ENCODE results near the gene ZNF648.
"Not testable (repeated sequence)": the region's sequence is repeated elsewhere in the genome, so short reads cannot be mapped to it uniquely, and the experiment has no call there.

ZNF648 gene

GRCh38 chr1:182061594-182061993 lies at the start of gene ZNF648:
Gene ZNF648 (minus strand): TSS chr1:182061712. CDS start chr1:182058010, 3,702 bp downstream.
- TF ChIP-seq Cebpa-rat (IDR thresholded peaks at IDR 0.05): no peak
- 0 out of 2 replicates have a peak, but pooled peaks cover 4% of the 10 kb centered on the region for H3K9me3 ChIP-seq
- H3K9ac ChIP-seq: no peak within 1 kb of the TSS
- peaks cover 8% of the 10 kb centered on the region for H3K4me1 ChIP-seq
- H3K27me3 ChIP-seq: no peaks in the 10 kb centered on the region
- H4K20me1 ChIP-seq: no peaks in the 10 kb centered on the region
- no peaks in the 10 kb centered on the region for H3K36me3 ChIP-seq
- H3K27ac ChIP-seq: no peak within 1 kb of the TSS
- no peak within 1 kb of the TSS for H3K4me2 ChIP-seq
- H3K4me3 ChIP-seq: no peak within 1 kb of the TSS

- no peak overlapping the region for H3K4me2 ChIP-seq
- no peak for TF ChIP-seq Cebpa-rat (IDR thresholded peaks at IDR 0.05)
- H3K9me3 ChIP-seq: no peaks in the 10 kb centered on the region
- no peaks in the 10 kb centered on the region for H4K20me1 ChIP-seq
- no peaks in the 10 kb centered on the region for H3K27me3 ChIP-seq
- H3K27ac ChIP-seq: no peak overlapping the region
- H3K4me1 ChIP-seq: no peaks in the 10 kb centered on the region
- no peak overlapping the region for H3K9ac ChIP-seq
- H3K36me3 ChIP-seq: no peaks in the 10 kb centered on the region
- no peak overlapping the region for H3K4me3 ChIP-seq
These were observed 49.1 kb upstream of the ZNF648 start for GRCh38 chr1:182110635-182111034.

- H3K4me3 ChIP-seq: no peak overlapping the region
- H3K4me1 ChIP-seq: no peaks in the 10 kb centered on the region
- H3K36me3 ChIP-seq: no peaks in the 10 kb centered on the region
- no peak for TF ChIP-seq Cebpa-rat (IDR thresholded peaks at IDR 0.05)
- no peak overlapping the region for H3K27ac ChIP-seq
- no peaks in the 10 kb centered on the region for H4K20me1 ChIP-seq
- no peak overlapping the region for H3K4me2 ChIP-seq
- no peaks in the 10 kb centered on the region for H3K9me3 ChIP-seq
- H3K27me3 ChIP-seq: no peaks in the 10 kb centered on the region
- H3K9ac ChIP-seq: no peak overlapping the region
These were observed 48.3 kb upstream of the ZNF648 start for GRCh38 chr1:182109771-182110170.

GRCh38 chr1:182107209-182107608 lies 45.7 kb upstream of the ZNF648 start:
- no peaks in the 10 kb centered on the region for H4K20me1 ChIP-seq
- no peak overlapping the region for H3K4me3 ChIP-seq
- no peaks in the 10 kb centered on the region for H3K36me3 ChIP-seq
- no peak overlapping the region for H3K27ac ChIP-seq
- H3K27me3 ChIP-seq: no peaks in the 10 kb centered on the region
- no peak overlapping the region for H3K9ac ChIP-seq
- no peak overlapping the region for H3K4me2 ChIP-seq
- no peak for TF ChIP-seq Cebpa-rat (IDR thresholded peaks at IDR 0.05)
- no peaks in the 10 kb centered on the region for H3K4me1 ChIP-seq
- no peaks in the 10 kb centered on the region for H3K9me3 ChIP-seq

- H3K9me3 ChIP-seq: no peaks in the 10 kb centered on the region
- no peaks in the 10 kb centered on the region for H4K20me1 ChIP-seq
- TF ChIP-seq Cebpa-rat (IDR thresholded peaks at IDR 0.05): no peak
- H3K27me3 ChIP-seq: no peaks in the 10 kb centered on the region
- H3K9ac ChIP-seq: no peak overlapping the region
- no peaks in the 10 kb centered on the region for H3K4me1 ChIP-seq
- no peak overlapping the region for H3K4me2 ChIP-seq
- no peak overlapping the region for H3K27ac ChIP-seq
- no peaks in the 10 kb centered on the region for H3K36me3 ChIP-seq
- H3K4me3 ChIP-seq: no peak overlapping the region
These were observed 40.5 kb upstream of the ZNF648 start for GRCh38 chr1:182102043-182102416.

- no peaks in the 10 kb centered on the region for H3K9me3 ChIP-seq
- no peak overlapping the region for H3K9ac ChIP-seq
- H3K27me3 ChIP-seq: no peaks in the 10 kb centered on the region
- H3K4me2 ChIP-seq: no peak overlapping the region
- H4K20me1 ChIP-seq: no peaks in the 10 kb centered on the region
- no peaks in the 10 kb centered on the region for H3K36me3 ChIP-seq
- no peak for TF ChIP-seq Cebpa-rat (IDR thresholded peaks at IDR 0.05)
- no peak overlapping the region for H3K27ac ChIP-seq
- no peak overlapping the region for H3K4me3 ChIP-seq
- no peaks in the 10 kb centered on the region for H3K4me1 ChIP-seq
These were observed 40.0 kb upstream of the ZNF648 start for GRCh38 chr1:182101415-182102042.

- Histone ChIP-seq H3K27me3 (no peaks in the 10 kb centered on the region), H3K9ac (no peak overlapping the region), H3K9me3 (no peaks in the 10 kb centered on the region), H4K20me1 (no peaks in the 10 kb centered on the region), H3K4me2 (no peak overlapping the region), H3K27ac (no peak overlapping the region), H3K4me1 (no peaks in the 10 kb centered on the region), H3K4me3 (no peak overlapping the region), H3K36me3 (no peaks in the 10 kb centered on the region)
- TF ChIP-seq Cebpa-rat (IDR thresholded peaks at IDR 0.05): no peak
These were observed 36.8 kb upstream of the ZNF648 start for GRCh38 chr1:182098301-182098700.

GRCh38 chr1:182095946-182096345 lies 34.4 kb upstream of the ZNF648 start:
- no peak overlapping the region for H3K9ac ChIP-seq
- H3K36me3 ChIP-seq: no peaks in the 10 kb centered on the region
- TF ChIP-seq Cebpa-rat (IDR thresholded peaks at IDR 0.05): no peak
- no peak overlapping the region for H3K4me2 ChIP-seq
- H3K4me3 ChIP-seq: no peak overlapping the region
- H3K9me3 ChIP-seq: no peaks in the 10 kb centered on the region
- no peaks in the 10 kb centered on the region for H3K4me1 ChIP-seq
- no peaks in the 10 kb centered on the region for H3K27me3 ChIP-seq
- H4K20me1 ChIP-seq: no peaks in the 10 kb centered on the region
- no peak overlapping the region for H3K27ac ChIP-seq

- not testable (repeated sequence) for H3K9me3 ChIP-seq, H3K9ac ChIP-seq, H4K20me1 ChIP-seq, H3K4me2 ChIP-seq, H3K4me1 ChIP-seq, H3K27ac ChIP-seq, H3K4me3 ChIP-seq, H3K27me3 ChIP-seq, H3K36me3 ChIP-seq
These were observed 33.0 kb upstream of the ZNF648 start for GRCh38 chr1:182094514-182095005.

GRCh38 chr1:182093781-182094180 lies 32.3 kb upstream of the ZNF648 start:
- no peak overlapping the region for H3K4me2 ChIP-seq
- no peaks in the 10 kb centered on the region for H3K27me3 ChIP-seq
- no peak overlapping the region for H3K4me3 ChIP-seq
- H3K27ac ChIP-seq: no peak overlapping the region
- no peak for TF ChIP-seq Cebpa-rat (IDR thresholded peaks at IDR 0.05)
- H3K36me3 ChIP-seq: no peaks in the 10 kb centered on the region
- no peak overlapping the region for H3K9ac ChIP-seq
- H3K4me1 ChIP-seq: peaks cover 14% of the 10 kb centered on the region
- no peaks in the 10 kb centered on the region for H3K9me3 ChIP-seq
- no peaks in the 10 kb centered on the region for H4K20me1 ChIP-seq

GRCh38 chr1:182092336-182092735 lies 30.8 kb upstream of the ZNF648 start:
- no peak overlapping the region for H3K9ac ChIP-seq
- no peak overlapping the region for H3K4me3 ChIP-seq

More at GRCh38 chr1:182092336-182092735, 30.8 kb upstream of the ZNF648 start:
- no peak for TF ChIP-seq Cebpa-rat (IDR thresholded peaks at IDR 0.05)
- Histone ChIP-seq H3K9me3 (no peaks in the 10 kb centered on the region), H4K20me1 (no peaks in the 10 kb centered on the region), H3K4me2 (no peak overlapping the region), H3K27me3 (no peaks in the 10 kb centered on the region), H3K4me1 (peaks cover 22% of the 10 kb centered on the region), H3K27ac (no peak overlapping the region), H3K36me3 (no peaks in the 10 kb centered on the region)
